Activated naive CD4-positive, alpha-beta T cell treated with anti-CD3 and anti-CD28 coated beads, Interleukin-2, amount 10 ng/mL, durations not matched to agents 7 days and 5 days (primary cell): ENCODE results near the gene LOXL4.

Source experiments
- CTCF ChIA-PET: fragments of 350-600 bp; sonication (Branson Sonifier 250); formaldehyde crosslinking; loops from one replicate; lab custom pipeline; 2021; ENCODE audit warnings: antibody characterized with exemption; lab: Charles Lee
- DNase-seq: peaks from one replicate; pipeline ENCODE4 v3.0.0-alpha.2; 2020
- H3K27ac Mint-ChIP-seq: one replicate; pipeline ENCODE4 v1.8.0; 2021; ENCODE audit warnings: mild to moderate bottlenecking, moderate library complexity, mixed read lengths
- H3K27me3 Mint-ChIP-seq: one replicate; pipeline ENCODE4 v1.8.0; 2021; ENCODE audit warnings: mild to moderate bottlenecking, mixed read lengths
- H3K36me3 Mint-ChIP-seq: one replicate; pipeline ENCODE4 v1.8.0; 2021; ENCODE audit warnings: mixed read lengths
- H3K4me1 Mint-ChIP-seq: one replicate; pipeline ENCODE4 v1.8.0; 2021; ENCODE audit warnings: mixed read lengths
- H3K4me3 Mint-ChIP-seq: one replicate; pipeline ENCODE4 v1.8.0; 2021; ENCODE audit warnings: mild to moderate bottlenecking, moderate library complexity, mixed read lengths
- H3K9me3 Mint-ChIP-seq: one replicate; pipeline ENCODE4 v1.8.0; 2021; ENCODE audit warnings: mixed read lengths

The LOXL4 gene

GRCh38 chr10:98201760-98202159 lies 66.2 kb downstream of the LOXL4 start:
- Mint-ChIP-seq H3K27me3 (no peaks in the 10 kb centered on the region), H3K4me1 (no peaks in the 10 kb centered on the region), H3K36me3 (peaks cover 4% of the 10 kb centered on the region), H3K9me3 (no peaks in the 10 kb centered on the region), H3K4me3 (no peak overlapping the region), H3K27ac (no peak overlapping the region)
- CTCF ChIA-PET: no interaction called here
- no peak for DNase-seq
